SHP77 (cell line): Measurements from ENCODE around the gene SRPRA.
"Not testable (repeated sequence)": the region's sequence is repeated elsewhere in the genome, so short reads cannot be mapped to it uniquely, and the experiment has no call there.

Experiments
- DNase-seq, 2 experiments: peaks; one replicate each; lab custom pipeline; 2025; lab: John Stamatoyannopoulos, UW

Gene SRPRA

GRCh38 chr11:126268708-126269579 is at the start of gene SRPRA, which contains the start of gene FOXRED1:
Gene SRPRA (minus strand): TSS chr11:126268895. CDS start chr11:126268804, 91 bp downstream.
Gene FOXRED1 (plus strand): TSS chr11:126269154. CDS start chr11:126269207, 53 bp downstream.
- DNase-seq: peak; percentile 97 to 99

GRCh38 chr11:126317756-126318573 is 49.3 kb upstream of the SRPRA start:
- no peak for DNase-seq

DNA sequence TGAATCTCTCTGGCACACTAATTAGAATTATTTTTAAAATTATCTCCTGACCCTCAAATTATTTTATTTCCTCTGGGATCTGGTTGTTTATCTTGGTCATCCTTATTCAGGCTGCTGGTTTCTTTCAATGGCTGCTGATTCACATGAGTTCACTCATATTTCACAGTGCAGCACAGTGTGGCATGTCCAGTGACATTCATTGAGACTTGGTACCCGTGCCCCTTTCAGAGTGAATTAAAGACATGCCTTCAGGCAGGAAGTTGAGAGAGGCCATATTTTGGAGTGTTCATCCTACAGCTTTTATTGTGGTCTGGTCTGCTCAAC is 48.7 kb upstream of the SRPRA start:
- DNase-seq: no peak

DNA sequence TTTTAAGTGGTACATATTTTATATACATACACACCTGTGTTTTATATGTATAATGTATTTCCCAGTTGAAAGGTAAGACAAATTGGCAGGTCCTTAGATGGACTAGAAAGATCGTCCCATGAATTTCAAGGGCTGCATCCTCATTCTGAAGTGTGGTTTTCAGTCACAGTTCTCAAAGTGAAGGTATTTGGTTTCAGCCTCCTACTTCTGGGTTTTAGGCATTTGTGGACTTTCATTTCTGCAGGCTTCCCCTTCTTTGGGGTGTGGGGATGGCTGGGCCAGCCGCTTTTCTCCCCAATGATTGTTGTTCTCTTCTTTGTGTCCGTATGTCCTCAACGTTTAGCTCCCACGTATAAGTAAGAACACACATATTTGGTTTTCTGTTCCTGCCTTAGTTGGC is 45.1 kb upstream of the SRPRA start:
- DNase-seq: no peak

DNA sequence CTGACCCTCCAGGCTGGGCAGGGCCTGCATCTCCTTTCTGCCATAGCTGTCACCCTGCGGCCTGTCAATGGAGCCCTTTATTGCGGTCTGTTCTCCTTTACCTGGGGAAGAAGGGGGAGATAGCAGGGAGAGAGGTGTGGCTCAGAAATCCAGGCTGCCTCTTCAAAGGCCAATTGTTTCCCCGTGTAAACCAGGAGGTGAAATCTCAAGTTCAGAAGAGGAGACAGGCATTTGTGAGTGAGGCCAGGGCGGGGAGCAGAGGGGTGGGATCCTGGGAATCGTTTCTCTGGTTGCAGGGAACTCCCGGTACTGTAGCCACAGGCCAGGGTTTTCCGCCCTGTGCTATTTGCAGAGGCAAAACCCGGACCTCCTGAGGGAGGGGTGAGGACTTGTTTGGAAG is 44.3 kb upstream of the SRPRA start:
- no peak for DNase-seq

DNA sequence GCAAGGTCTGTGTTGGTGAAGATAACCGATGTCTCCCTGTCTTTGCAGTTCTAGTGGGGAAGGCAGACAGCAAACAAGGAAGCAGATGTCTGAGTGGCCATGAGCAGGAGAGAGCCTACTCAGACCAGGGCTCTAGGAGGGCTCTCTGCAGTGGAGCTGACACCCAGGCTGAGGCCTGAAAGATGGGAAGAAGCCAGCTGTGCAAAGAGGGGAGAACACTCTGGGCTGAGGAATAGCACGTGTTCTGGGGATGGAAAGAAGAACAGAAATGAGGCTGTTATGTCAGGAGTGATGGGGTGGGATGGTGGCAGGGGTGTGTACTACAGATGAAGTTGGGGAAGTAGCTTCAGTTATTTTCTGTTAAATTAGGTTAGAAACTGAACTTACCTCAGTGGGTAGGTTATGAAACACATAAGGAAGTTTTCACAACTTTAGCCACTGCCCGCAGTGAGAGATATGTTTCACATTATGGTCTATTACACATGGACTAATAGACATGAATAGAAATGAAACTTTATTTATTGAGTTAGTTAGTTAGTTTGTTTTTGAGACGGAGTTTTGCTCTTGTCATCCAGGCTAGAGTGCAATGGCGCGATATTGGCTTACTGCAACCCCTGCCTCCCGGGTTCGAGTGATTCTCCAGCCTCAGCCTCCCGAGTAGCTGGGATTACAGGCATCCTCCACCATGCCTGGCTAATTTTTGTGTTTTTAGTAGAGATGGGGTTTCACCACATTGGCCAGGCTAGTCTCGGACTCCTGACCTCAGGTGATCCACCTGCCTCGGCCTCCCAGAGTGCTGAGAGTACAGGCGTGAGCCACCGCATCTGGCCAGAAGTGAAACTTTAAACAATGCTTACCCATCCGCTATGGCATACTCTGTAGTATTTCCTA is 43.0 kb upstream of the SRPRA start:
- no peak for DNase-seq

GRCh38 chr11:126310992-126311310 is 42.3 kb upstream of the SRPRA start:
- no peak for DNase-seq

- DNase-seq: peak; percentile 52 to 62
Measured at GRCh38 chr11:126310200-126310991, 41.7 kb upstream of the SRPRA start.

GRCh38 chr11:126308771-126309170 is 40.1 kb upstream of the SRPRA start:
- DNase-seq: not testable (repeated sequence)

DNA sequence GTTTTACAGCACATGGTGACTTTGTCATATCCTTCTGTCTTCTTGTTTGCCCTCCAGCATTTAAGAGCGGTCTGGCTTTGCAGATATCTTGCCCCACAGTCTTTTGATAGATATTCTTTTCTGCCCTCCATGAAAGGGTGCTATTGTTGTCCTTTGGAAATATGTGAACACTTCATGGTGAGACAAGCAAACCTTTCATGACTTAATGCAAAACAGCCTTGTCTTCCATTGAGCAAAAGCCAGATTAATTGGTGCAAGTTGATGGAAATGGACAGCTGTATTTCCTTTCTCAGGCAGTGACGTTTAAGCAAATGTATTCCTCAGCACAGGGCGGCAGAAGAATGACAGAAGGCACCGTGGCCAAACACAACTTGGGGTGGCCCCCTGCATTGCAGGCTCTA is 39.6 kb upstream of the SRPRA start:
- no peak for DNase-seq

DNA sequence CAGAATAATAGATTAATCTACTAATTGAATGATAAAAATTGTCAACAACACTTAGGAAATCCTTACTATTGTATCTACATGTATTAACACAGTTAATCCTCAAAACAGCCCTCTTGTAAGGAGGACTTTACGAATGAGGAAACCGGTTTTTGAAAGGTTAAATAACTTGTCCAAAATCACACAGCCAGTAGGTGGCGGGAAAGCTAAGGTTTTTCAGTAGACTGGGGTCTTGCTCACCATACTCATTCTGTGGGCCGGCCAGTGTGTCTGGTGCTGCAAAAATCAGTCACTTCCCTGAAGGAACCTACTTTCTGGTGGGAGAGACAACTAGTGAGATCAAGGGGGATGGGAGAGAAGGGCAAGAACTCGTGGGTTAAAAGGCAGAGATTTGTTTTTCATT is 39.0 kb upstream of the SRPRA start:
- peak; percentile 33 to 34 for DNase-seq

GRCh38 chr11:126305699-126306098 is 37.0 kb upstream of the SRPRA start:
- DNase-seq: no peak

- peak in 1 of 2 experiments; percentile 55 for DNase-seq
Measured at GRCh38 chr11:126304457-126305075, 35.9 kb upstream of the SRPRA start.

- DNase-seq: peak; percentile 73 to 85
Measured at GRCh38 chr11:126303623-126304456, 35.1 kb upstream of the SRPRA start, which contains the start of gene DCPS. Gene DCPS (plus strand): TSS chr11:126304060. CDS start chr11:126304081, 21 bp downstream.

GRCh38 chr11:126297004-126297403 is 28.3 kb upstream of the SRPRA start:
- no peak for DNase-seq

DNA sequence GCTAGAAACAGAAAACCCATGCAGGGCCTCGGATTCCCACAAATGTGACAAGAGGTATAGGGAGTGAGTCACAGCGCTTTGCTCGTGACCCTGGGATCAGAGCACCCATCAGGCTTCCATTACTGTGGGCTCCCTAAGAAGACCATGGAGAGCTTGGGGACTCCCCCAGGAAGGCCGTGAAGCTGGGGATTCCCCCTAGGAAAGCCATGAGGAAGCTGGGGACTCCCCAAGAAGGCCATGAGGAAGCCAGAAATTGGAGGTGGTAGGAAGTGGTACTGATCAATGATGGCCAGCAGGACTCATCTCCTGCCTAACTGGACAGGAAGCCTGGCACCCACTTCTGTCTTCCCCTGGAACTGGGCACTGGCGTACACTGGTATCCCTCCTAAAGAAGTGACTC is 25.0 kb upstream of the SRPRA start:
- DNase-seq: no peak

GRCh38 chr11:126290887-126291286 is 22.2 kb upstream of the SRPRA start:
- DNase-seq: no peak

- DNase-seq: no peak
Measured at GRCh38 chr11:126288237-126288636, 19.5 kb upstream of the SRPRA start.

GRCh38 chr11:126284829-126285228 is 16.1 kb upstream of the SRPRA start:
- peak; percentile 21 to 56 for DNase-seq
